ENCODE data around the gene CASD1.

Gene CASD1

GRCh38 chr7:94584113-94584512 lies 74.5 kb downstream of the CASD1 start:
- no peaks in the 10 kb centered on the region for H3K4me1 Mint-ChIP-seq (ENCODE audit: low read depth)
- peaks cover 6% of the 10 kb centered on the region for H3K36me3 Mint-ChIP-seq (ENCODE audit: low read depth)
- H3K27me3 Mint-ChIP-seq (ENCODE audit: low read depth) = no peaks in the 10 kb centered on the region
- no peak overlapping the region for H3K4me3 Mint-ChIP-seq
- H3K27ac Mint-ChIP-seq = no peak overlapping the region
- peaks cover 8% of the 10 kb centered on the region for H3K9me3 Mint-ChIP-seq

- Mint-ChIP-seq H3K4me1 (ENCODE audit: low read depth) (no peaks in the 10 kb centered on the region), H3K36me3 (ENCODE audit: low read depth) (peaks cover 2% of the 10 kb centered on the region), H3K9me3 (no peaks in the 10 kb centered on the region), H3K27ac (no peak overlapping the region), H3K27me3 (ENCODE audit: low read depth) (no peaks in the 10 kb centered on the region), H3K4me3 (no peak overlapping the region)
These were observed 78.5 kb downstream of the CASD1 start for GRCh38 chr7:94588075-94588474.

GRCh38 chr7:94590526-94591162 lies 81.0 kb downstream of the CASD1 start:
- Mint-ChIP-seq H3K36me3 (ENCODE audit: low read depth) (peaks cover 2% of the 10 kb centered on the region), H3K4me1 (ENCODE audit: low read depth) (no peaks in the 10 kb centered on the region), H3K27ac (no peak overlapping the region), H3K27me3 (ENCODE audit: low read depth) (no peaks in the 10 kb centered on the region), H3K9me3 (no peaks in the 10 kb centered on the region), H3K4me3 (no peak overlapping the region)

DNA sequence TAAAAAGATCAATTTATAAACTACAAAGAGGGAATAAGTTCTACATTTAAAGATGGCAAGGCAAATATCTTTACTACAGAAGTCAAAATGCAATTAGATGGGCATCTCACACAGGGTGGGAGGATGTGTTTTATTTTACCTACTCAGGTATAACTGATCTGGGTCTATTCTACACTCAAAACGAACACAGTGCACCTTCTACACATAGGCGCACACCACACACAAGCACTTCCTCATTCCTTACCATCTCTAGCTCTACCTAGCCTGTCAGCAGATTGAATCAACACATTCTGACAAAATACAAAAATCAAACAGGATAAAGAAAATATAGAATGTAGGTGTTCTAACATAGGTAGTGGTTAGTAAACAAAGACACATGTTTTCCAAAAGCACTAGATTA lies 81.6 kb downstream of the CASD1 start:
- H3K27ac Mint-ChIP-seq = no peak overlapping the region
- H3K9me3 Mint-ChIP-seq = no peaks in the 10 kb centered on the region
- no peaks in the 10 kb centered on the region for H3K27me3 Mint-ChIP-seq (ENCODE audit: low read depth)
- no peak overlapping the region for H3K4me3 Mint-ChIP-seq
- H3K4me1 Mint-ChIP-seq (ENCODE audit: low read depth) = no peaks in the 10 kb centered on the region
- H3K36me3 Mint-ChIP-seq (ENCODE audit: low read depth) = no peaks in the 10 kb centered on the region

- Mint-ChIP-seq H3K27me3 (ENCODE audit: low read depth) (no peaks in the 10 kb centered on the region), H3K4me3 (no peak overlapping the region), H3K9me3 (no peaks in the 10 kb centered on the region)
These were observed 85.3 kb downstream of the CASD1 start for GRCh38 chr7:94594882-94595281.

GRCh38 chr7:94595717-94596116 lies 86.1 kb downstream of the CASD1 start:
- no peaks in the 10 kb centered on the region for H3K4me1 Mint-ChIP-seq (ENCODE audit: low read depth)
- no peak overlapping the region for H3K4me3 Mint-ChIP-seq
- no peak overlapping the region for H3K27ac Mint-ChIP-seq
- H3K9me3 Mint-ChIP-seq = no peaks in the 10 kb centered on the region
- no peaks in the 10 kb centered on the region for H3K27me3 Mint-ChIP-seq (ENCODE audit: low read depth)
- H3K36me3 Mint-ChIP-seq (ENCODE audit: low read depth) = no peaks in the 10 kb centered on the region

More at GRCh38 chr7:94594882-94595281, 85.3 kb downstream of the CASD1 start:
- Mint-ChIP-seq H3K27ac (no peak overlapping the region), H3K36me3 (ENCODE audit: low read depth) (no peaks in the 10 kb centered on the region), H3K4me1 (ENCODE audit: low read depth) (no peaks in the 10 kb centered on the region)

- Mint-ChIP-seq H3K9me3 (no peaks in the 10 kb centered on the region), H3K36me3 (ENCODE audit: low read depth) (no peaks in the 10 kb centered on the region), H3K27ac (no peak overlapping the region), H3K4me1 (ENCODE audit: low read depth) (no peaks in the 10 kb centered on the region), H3K4me3 (no peak overlapping the region), H3K27me3 (ENCODE audit: low read depth) (no peaks in the 10 kb centered on the region)
These were observed 90.7 kb downstream of the CASD1 start for GRCh38 chr7:94600267-94600666.

- Mint-ChIP-seq H3K36me3 (ENCODE audit: low read depth) (no peaks in the 10 kb centered on the region), H3K4me1 (ENCODE audit: low read depth) (no peaks in the 10 kb centered on the region), H3K4me3 (no peak overlapping the region), H3K9me3 (peaks cover 3% of the 10 kb centered on the region), H3K27me3 (ENCODE audit: low read depth) (no peaks in the 10 kb centered on the region), H3K27ac (no peak overlapping the region)
These were observed 92.6 kb downstream of the CASD1 start for GRCh38 chr7:94602181-94602580.

DNA sequence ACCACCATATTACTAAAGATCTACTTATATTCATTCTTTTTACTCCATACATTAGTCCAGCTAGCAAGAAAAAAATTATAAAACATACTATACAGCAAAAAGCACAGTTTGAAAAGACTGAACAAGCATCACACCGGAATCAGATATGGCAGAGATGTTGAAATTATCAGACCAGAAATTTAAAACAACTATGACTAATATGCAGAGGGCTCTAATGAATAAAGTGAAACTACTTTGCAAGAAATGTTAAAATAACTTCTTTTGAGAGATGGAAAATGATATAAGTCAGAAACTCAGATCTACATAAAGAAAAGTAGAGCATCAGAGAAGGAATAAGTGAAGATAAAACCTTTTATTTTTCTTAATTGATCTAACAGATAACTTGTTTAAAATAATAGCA lies 95.4 kb downstream of the CASD1 start:
- Mint-ChIP-seq H3K36me3 (ENCODE audit: low read depth) (no peaks in the 10 kb centered on the region), H3K9me3 (peaks cover 4% of the 10 kb centered on the region), H3K4me3 (no peak overlapping the region), H3K27me3 (ENCODE audit: low read depth) (no peaks in the 10 kb centered on the region), H3K4me1 (ENCODE audit: low read depth) (no peaks in the 10 kb centered on the region), H3K27ac (no peak overlapping the region)

Measured in T-helper 1 cell treated with Interleukin-12 subunit alpha and Interleukin-12 subunit beta and Interleukin-4 antibody, amounts not matched to agents 30 μg/mL and 1 μg/mL, for 36 hours (primary cell).